Stimulated activated CD4-positive, alpha-beta T cell treated with anti-CD3 and anti-CD28 coated beads, Interleukin-15, amount 100 ng/mL, for 24 hours (primary cell): Measurements from ENCODE around the gene COX15.
A peak's percentile ranks its signal among the peaks of the same experiment; 100 is the strongest.
"Not testable (repeated sequence)": the region's sequence is repeated elsewhere in the genome, so short reads cannot be mapped to it uniquely, and the experiment has no call there.

Experiments
- DNase-seq: peaks from one replicate; pipeline ENCODE4 v3.0.0-alpha.2; 2020

The COX15 gene

GRCh38 chr10:99732033-99732842, at the start of gene COX15, which contains the start of gene CUTC:
TSS of gene COX15 (minus strand) at chr10:99732127. CDS start at chr10:99732049, 78 bp downstream.
TSS of gene CUTC (plus strand) at chr10:99732234. CDS start at chr10:99732349, 115 bp downstream.
- peak; percentile 97 for DNase-seq

DNA sequence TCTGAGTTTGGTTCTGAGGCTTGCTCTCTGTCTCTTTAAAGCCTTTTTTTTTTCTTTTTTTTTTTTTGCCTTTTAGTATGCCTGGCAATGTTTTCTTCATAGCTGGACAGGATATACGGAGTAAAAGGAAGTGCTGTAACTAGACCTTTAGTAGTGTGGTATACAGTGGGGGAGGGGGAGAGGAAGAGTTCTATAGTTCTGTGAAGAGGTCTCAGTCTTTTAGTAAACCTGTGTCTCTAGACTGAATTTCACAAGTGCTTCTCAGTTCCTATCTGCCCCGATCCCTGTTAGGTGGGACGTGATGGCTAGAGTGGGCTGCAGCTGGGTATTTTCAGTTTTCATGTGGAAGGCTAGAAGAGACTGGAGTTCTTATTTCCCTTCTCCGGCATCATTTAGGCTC, 47.4 kb upstream of the COX15 start:
- no peak for DNase-seq

DNA sequence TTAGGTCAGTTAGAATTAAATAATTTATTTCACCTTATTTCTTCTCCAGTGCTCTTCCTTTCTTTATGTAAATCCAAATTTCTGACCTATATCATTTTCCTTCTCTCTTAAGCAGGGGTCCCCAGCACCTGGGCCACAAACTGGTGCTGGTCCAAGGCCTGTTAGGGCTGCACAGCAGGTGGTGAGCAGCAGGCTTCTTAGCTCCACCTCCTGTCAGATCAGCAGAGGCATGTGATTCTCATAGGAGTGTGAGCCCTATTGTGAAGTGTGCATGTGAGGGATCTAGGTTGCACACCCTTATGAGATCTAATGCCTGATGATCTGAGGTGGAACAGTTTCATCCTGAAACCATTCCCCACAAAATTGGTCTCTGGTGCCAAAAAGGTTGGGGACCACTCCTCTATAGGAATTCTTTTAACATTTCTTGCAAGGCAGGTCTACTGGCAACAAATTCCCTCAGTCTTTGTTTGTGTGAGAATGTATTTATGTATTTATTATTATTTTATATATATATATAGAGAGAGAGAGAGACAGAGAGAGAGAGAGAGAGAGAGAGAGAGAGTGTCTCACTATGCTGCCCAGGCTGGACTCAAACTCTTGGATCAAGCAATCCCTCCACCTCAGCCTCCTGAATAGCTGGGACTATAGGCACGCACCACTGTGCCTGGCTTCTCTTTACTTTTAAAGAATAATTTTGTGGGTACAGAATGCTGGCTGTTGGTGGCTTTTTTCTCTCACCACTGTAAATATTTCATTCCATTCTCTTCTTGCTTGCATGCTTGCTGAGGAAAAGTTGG, 46.2 kb upstream of the COX15 start:
- no peak for DNase-seq

GRCh38 chr10:99775850-99776249, 43.9 kb upstream of the COX15 start:
- no peak for DNase-seq

DNA sequence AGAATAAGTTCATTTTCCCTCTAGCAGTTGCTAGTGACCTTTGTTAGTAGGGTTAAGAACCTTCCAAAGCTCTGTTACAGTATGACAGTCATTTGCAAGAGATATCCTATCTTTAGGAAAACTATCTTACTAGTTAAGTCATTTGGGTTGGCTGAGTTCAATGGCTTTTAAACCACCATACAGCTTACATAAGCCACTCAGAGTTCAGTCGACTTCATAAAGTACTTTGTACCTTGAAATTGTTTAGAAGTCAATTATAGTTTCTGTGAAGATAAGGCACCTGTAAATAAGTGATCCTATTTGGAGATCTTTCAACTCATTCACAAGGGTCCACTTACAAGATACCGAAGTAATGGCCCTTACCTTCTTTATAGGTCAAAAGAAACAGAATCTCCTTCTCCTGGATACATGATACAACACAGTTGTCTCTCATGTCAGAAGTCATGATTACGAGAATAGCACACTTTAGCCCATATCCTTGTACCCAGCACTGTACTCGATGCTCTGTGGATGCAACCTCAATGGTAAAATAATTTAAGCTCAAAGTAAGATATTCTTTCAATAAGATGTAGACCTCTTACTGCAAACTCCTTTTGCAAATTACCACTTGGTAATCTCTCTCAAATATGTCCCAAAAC, 38.6 kb upstream of the COX15 start:
- DNase-seq, result no peak

- no peak for DNase-seq
Observed at GRCh38 chr10:99769706-99770105, 37.8 kb upstream of the COX15 start.

- DNase-seq, result no peak
Observed at GRCh38 chr10:99768556-99768955, 36.6 kb upstream of the COX15 start.

GRCh38 chr10:99767901-99768300, 36.0 kb upstream of the COX15 start:
- no peak for DNase-seq

DNA sequence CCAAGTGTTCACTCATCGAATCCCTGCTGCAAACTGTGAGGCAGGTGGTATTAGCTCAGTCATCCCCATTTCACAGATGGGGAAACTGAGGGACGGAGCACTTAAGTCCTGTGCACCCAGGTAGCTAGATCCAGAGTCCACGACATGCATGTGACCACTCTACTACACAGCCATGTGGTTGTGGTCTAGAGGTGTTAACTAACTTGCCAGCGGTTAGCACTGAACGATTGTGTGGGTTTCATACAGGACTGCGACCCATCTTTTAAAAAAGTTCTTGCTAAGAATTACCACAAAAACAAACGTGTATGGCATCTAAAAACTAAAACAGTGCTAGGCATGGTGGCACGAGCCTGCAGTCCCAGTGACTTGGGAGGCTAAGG, 34.4 kb upstream of the COX15 start:
- DNase-seq, result no peak

DNA sequence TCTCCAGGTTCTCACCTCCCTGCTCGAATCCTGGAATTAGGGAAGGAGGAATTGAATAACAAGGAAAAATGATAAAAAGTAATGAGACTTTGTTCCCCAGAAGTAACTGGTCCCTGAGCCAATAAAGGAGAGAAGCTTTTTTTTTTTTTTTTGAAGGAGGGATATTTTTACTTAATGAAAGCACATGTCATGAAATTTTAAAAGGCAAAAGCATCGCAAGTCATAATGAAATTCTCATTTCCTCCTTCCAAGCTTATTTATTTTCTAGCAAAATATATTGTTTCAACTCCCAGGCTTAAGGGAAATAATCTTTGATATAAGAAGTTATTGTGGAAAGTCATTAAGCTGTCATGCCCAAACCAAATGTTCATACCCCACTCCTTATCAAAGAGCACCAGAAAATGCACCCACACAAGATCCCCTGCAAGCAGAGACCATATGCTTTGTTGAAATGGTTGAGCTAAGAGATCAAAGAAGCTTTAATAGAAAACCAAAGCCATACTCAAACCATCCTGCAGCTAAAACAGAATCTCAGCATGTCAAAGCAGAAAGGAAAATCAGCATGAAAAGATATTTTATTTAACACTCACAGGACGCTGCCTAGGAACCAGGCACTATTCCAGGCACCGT, 33.9 kb upstream of the COX15 start:
- DNase-seq, result no peak

- DNase-seq, result no peak
Observed at GRCh38 chr10:99761365-99761764, 29.4 kb upstream of the COX15 start.

DNA sequence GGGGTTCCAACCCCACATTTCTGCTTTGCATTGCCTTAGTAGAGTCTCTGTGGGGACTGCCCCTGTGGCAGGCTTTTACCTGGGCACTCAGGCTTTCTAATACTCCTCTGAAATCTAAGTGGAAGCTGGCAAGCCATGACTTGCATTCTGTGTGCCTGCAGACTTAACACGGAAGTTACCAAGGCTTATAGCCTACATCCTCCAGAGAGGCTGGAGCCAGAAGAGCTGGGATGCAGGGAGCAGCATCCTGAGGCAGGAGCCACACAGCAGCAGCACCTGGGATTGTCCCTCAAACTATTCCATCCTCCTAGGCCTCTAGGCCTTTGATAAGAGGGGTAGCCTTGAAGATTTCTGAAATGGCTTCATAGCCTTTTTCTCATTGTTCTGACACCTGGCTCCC, 28.4 kb upstream of the COX15 start:
- no peak for DNase-seq

GRCh38 chr10:99758211-99758891, 26.4 kb upstream of the COX15 start:
- DNase-seq, result no peak

- no peak for DNase-seq
Observed at GRCh38 chr10:99756159-99756558, 24.2 kb upstream of the COX15 start.

- DNase-seq, result no peak
Observed at GRCh38 chr10:99754670-99755069, 22.7 kb upstream of the COX15 start.

- DNase-seq, result no peak
Observed at GRCh38 chr10:99750641-99751040, 18.7 kb upstream of the COX15 start.

- DNase-seq, result no peak
Observed at GRCh38 chr10:99748823-99749451, 17.0 kb upstream of the COX15 start.

DNA sequence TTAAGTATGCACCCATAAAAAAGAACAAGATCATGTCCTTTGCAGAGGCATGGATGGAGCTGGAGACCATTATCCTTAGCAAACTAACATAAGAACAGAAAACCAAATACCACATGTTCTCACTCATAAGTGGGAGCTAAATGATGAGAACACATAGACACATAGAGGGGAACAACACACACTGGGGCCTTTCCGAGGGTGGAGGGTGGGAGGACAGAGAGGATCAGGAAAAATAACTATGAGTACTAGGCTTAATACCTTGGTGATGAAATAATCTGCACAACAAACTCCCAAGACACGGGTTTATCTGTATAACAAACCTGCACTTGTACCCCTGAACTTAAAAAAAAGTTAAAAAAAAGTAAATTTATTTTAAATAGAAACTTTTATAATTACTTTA, 14.2 kb upstream of the COX15 start:
- DNase-seq, result not testable (repeated sequence)

DNA sequence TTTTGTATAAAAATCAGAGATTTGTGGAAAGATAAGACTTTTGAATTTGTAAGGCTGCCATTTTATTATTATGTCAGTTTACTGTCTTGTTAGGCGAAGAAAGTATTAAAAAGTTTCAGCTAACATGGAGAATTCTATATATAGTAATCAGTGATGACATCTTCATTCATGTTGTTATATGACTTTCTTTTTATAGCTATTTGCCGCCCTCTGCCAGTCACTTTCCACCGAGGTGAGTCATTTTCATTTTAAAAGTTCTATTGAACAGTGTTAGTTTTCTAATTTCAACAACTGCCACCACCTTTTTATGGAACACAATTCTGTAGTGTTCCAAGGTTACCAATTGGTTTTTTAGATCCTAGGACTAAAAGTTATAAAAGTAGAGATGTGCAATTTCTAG, 11.9 kb upstream of the COX15 start:
- DNase-seq, result no peak

DNA sequence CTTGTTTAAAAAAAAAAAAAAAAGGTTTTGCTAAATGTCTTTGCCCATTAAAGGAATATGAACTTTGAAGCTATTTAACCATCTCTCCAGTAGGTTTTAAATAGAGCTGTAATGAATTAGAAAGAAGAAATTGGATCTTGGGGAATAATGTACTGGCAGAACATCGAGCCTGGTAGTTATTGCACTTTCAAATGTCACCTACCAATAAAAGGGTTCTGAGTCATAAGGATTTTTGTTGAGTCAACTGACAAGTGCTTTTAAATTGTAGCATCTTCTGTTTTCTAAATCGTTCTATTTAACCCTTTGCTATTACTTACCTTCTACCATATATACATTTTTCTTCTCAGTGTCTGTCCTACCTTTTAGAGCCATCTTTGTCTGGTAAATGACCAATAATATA, 10.8 kb upstream of the COX15 start:
- DNase-seq, result no peak

- DNase-seq, result no peak
Observed at GRCh38 chr10:99742254-99742653, 10.3 kb upstream of the COX15 start.

GRCh38 chr10:99740933-99741559, 9.1 kb upstream of the COX15 start:
- DNase-seq, result no peak
